Kidney epithelial cell (primary cell): ENCODE data around the gene TMEM218. TPM values are rescaled to one million over a fixed set of nuclear protein-coding genes. Genes with fewer than 3 reads are reported as not detected.

Source experiments
- DNase-seq: peaks from one replicate; pipeline ENCODE4 v3.0.0-alpha.2; 2010; ENCODE audit warnings: low read depth
- H3K27me3 ChIP-seq: 2 replicates; pipeline ENCODE4 v1.6.0; 2011; ENCODE audit warnings: low read length; ENCODE audit not compliant: control insufficient read depth, insufficient read depth
- H3K36me3 ChIP-seq: 2 replicates; pipeline ENCODE4 v1.5.1; 2011; ENCODE audit warnings: low read length; ENCODE audit not compliant: control insufficient read depth, insufficient read depth
- H3K4me3 ChIP-seq: 2 replicates; pipeline ENCODE4 v1.5.1; 2011; ENCODE audit warnings: low read depth, mild to moderate bottlenecking, control low read depth, low read length
- total RNA-seq: library from RNA; depleted of rRNA; stranded (reverse); fragments of >200 nt; gene quantifications from 2 replicates; pipeline ENCODE4 v1.2.3, GENCODE V29; 2015
- TF ChIP-seq, protein P1 (sequence below): IDR thresholded peaks from 2 replicates; pipeline ENCODE4 v1.5.1; 2011; ENCODE audit warnings: mild to moderate bottlenecking, moderate library complexity, low read length, control low read depth, inconsistent platforms; ENCODE audit not compliant: insufficient read depth, poor library complexity, severe bottlenecking

Gene TMEM218
- total RNA-seq, 1 donor from 2014 or later: 19.6 TPM

DNA sequence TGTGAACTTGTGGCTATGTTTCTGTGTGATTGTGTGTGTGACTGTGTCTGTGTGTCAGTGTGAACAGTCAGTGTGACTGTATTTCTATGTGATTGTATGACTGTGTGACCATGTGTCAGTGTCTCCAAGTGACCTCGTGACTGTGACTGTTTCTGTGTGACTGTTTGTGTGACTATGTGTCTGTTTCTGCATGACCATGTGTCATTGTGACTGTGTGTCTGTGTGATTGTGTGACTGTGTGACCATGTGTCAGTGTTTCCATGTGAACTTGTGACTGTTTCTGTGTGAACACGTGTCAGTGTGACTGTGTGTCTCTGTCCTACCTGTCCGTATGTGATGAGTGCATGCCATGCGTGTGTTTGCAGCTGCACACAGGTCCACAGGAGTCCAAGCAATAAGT, 44.3 kb upstream of the TMEM218 start:
- H3K27me3 ChIP-seq: peaks cover 2% of the 10 kb centered on the region
- DNase-seq: no peak
- TF ChIP-seq, protein P1, sequence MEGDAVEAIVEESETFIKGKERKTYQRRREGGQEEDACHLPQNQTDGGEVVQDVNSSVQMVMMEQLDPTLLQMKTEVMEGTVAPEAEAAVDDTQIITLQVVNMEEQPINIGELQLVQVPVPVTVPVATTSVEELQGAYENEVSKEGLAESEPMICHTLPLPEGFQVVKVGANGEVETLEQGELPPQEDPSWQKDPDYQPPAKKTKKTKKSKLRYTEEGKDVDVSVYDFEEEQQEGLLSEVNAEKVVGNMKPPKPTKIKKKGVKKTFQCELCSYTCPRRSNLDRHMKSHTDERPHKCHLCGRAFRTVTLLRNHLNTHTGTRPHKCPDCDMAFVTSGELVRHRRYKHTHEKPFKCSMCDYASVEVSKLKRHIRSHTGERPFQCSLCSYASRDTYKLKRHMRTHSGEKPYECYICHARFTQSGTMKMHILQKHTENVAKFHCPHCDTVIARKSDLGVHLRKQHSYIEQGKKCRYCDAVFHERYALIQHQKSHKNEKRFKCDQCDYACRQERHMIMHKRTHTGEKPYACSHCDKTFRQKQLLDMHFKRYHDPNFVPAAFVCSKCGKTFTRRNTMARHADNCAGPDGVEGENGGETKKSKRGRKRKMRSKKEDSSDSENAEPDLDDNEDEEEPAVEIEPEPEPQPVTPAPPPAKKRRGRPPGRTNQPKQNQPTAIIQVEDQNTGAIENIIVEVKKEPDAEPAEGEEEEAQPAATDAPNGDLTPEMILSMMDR: no peak
- no peak overlapping the region for H3K4me3 ChIP-seq
- H3K36me3 ChIP-seq: no peaks in the 10 kb centered on the region

DNA sequence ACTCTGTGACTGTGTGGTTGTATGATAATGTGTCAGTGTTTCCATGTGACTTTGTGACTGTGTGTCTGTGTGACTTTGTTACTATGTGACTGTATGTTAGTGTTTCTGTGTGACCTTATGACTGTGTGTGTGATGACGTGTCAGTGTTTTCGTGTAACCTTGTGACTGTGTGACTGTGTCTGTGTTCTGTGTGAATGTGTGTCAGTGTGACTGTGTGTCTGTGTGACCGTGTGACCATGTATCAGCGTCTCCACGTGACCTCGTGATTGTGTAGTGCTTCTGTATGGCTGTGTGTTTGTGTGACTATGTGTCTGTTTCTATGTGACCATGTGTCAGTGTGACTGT, 43.6 kb upstream of the TMEM218 start:
- Histone ChIP-seq H3K36me3 (no peaks in the 10 kb centered on the region), H3K4me3 (no peak overlapping the region), H3K27me3 (peaks cover 2% of the 10 kb centered on the region)
- DNase-seq: no peak
- TF ChIP-seq, protein P1: no peak

DNA sequence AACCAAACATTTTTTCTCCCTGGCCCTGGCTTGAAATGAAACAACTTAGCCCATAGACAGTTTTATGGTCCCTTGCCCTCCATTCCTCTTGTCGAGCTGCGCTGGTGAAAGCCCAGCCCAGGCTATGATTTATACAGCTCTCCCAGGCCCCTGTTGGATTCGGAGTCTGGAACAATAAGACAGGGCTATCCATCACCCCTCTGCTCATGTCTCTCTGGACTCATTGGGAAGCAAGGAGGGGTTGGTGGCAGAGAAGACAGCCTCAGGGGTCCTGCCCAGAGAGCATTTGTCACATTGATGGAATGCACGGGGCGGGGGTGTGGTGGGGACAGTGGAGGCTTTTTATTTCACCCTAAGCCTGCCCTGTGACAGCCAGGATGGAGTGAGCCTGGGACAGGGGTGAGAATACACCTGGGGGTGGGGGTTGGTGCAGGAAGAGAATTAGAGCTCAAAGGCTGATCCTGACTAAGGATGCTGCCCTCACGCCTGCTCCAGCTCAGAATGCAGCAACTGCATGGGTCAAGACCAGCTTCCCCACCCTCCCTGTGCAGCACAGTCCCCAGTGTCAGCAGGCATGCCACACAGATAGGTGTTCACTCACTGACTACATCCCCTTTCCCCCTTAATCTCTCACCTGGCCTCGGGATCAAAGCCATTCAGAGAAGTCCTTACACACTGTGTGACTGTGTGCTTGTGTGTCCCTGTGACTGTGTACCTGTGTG, 43.1 kb upstream of the TMEM218 start:
- DNase-seq: no peak
- Histone ChIP-seq H3K36me3 (no peaks in the 10 kb centered on the region), H3K27me3 (peaks cover 2% of the 10 kb centered on the region), H3K4me3 (no peak overlapping the region)
- TF ChIP-seq, protein P1: no peak

DNA sequence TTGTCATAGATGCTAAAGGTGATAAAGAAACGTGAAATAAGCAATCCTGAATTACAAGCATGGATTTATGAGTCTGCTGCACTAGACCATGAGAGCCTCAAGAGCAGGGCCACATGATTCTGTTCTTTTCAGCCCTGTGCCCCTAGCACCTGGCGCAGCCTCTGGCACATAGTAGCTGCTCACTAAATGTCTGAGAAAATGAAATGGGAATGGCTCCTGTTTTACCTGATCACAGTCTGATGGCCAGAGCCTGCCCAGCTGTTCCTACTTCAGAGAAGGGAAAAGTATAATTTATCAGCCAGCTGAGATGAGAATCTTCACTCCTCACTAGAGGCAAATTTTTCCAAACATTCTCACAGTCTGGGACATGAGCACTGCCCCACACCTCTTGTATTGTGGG, 42.4 kb upstream of the TMEM218 start:
- H3K27me3 ChIP-seq: peaks cover 2% of the 10 kb centered on the region
- H3K36me3 ChIP-seq: no peaks in the 10 kb centered on the region
- no peak for DNase-seq
- H3K4me3 ChIP-seq: no peak overlapping the region
- TF ChIP-seq, protein P1: no peak

DNA sequence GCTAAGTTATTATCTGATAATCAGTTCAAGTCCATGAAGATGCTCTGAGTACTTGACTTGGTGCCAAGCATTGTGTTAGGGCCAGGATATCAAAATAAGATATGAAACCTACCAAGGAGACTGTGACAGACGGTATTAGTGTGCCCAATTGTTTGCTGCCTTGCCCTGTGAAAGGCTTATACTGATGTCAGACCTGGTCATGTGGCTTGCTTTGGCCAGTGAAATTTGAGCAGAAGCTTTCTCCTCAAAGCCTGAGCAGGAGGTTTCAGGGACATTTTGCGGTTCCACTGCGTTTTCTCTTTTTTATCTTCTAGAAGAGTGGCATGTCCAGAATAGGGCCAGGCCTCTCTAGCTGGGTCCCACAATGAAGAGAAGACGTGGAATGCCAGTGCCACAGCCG, 37.3 kb upstream of the TMEM218 start:
- TF ChIP-seq, protein P1: no peak
- Histone ChIP-seq H3K27me3 (no peaks in the 10 kb centered on the region), H3K4me3 (no peak overlapping the region), H3K36me3 (no peaks in the 10 kb centered on the region)
- DNase-seq: no peak

DNA sequence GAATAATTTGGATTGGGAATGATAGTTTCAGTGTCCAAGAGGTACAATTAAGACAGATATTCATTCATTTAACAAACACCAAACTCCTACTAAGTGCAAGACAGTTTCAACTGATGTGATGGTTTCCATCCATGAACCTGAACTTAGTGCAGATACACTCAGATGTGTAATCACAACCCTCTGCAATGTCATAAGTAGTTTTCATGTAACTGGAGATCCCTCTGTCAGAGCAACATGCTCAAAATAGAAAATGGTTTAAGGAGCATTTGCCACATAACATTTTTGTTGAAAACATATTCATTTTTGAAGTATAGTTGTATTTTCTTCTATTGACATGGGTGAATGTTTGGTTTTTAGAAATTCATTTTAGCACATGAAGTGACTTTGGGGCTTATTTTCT, 36.6 kb upstream of the TMEM218 start:
- no peaks in the 10 kb centered on the region for H3K36me3 ChIP-seq
- no peaks in the 10 kb centered on the region for H3K27me3 ChIP-seq
- DNase-seq: no peak
- TF ChIP-seq, protein P1: no peak
- no peak overlapping the region for H3K4me3 ChIP-seq
